WTC11 (cell line): ENCODE data around the gene BANF2. TPM values are rescaled to one million over a fixed set of nuclear protein-coding genes. Genes with fewer than 3 reads are reported as not detected.

Experiments
- ATAC-seq: fragments of 200-7000 bp; cut with Tn5 transposase; 2 replicates; pipeline ENCODE4 v1.10.0; 2021; ENCODE audit warnings: mild to moderate bottlenecking, moderate library complexity
- CTCF ChIA-PET: fragments of 300-600 bp; sonication (Branson Sonifier 250); formaldehyde crosslinking; loops from one replicate; lab custom pipeline; 2021; ENCODE audit warnings: antibody characterized with exemption; lab: Charles Lee
- POLR2A ChIA-PET: fragments of 350-600 bp; sonication (Branson Sonifier 250); formaldehyde crosslinking; loops from one replicate; lab custom pipeline; 2021; ENCODE audit warnings: antibody characterized with exemption; lab: Charles Lee
- DNase-seq: peaks from one replicate; pipeline ENCODE4 v3.0.0; 2021; ENCODE audit warnings: low spot score
- H3K27ac Mint-ChIP-seq: 2 replicates; pipeline ENCODE4 v1.8.0; 2021; ENCODE audit warnings: mixed read lengths
- H3K27me3 Mint-ChIP-seq: 2 replicates; pipeline ENCODE4 v1.8.0; 2021; ENCODE audit warnings: low read depth, mild to moderate bottlenecking, moderate library complexity, mixed read lengths
- H3K36me3 Mint-ChIP-seq: 2 replicates; pipeline ENCODE4 v1.8.0; 2021; ENCODE audit warnings: mixed read lengths
- H3K4me1 Mint-ChIP-seq: 2 replicates; pipeline ENCODE4 v1.8.0; 2022; ENCODE audit warnings: mixed read lengths
- H3K4me3 Mint-ChIP-seq: 2 replicates; pipeline ENCODE4 v1.8.0; 2021; ENCODE audit warnings: mild to moderate bottlenecking, moderate library complexity, mixed read lengths
- H3K9me3 Mint-ChIP-seq: 2 replicates; pipeline ENCODE4 v1.8.0; 2021; ENCODE audit warnings: mixed read lengths
- FOXK1 ChIP-seq: sonication (generic); formaldehyde crosslinking; IDR thresholded peaks from 2 replicates; pipeline ENCODE4 v1.8.0; 2022; ENCODE audit warnings: mild to moderate bottlenecking, moderate library complexity, missing genetic modification reagents
- FOXP1 ChIP-seq: sonication (generic); formaldehyde crosslinking; IDR thresholded peaks from 2 replicates; pipeline ENCODE4 v1.8.0; 2022; ENCODE audit warnings: missing genetic modification reagents, mild to moderate bottlenecking, moderate library complexity, borderline replicate concordance
- GABPB1 ChIP-seq: sonication (generic); formaldehyde crosslinking; IDR thresholded peaks from 2 replicates; pipeline ENCODE4 v1.8.1; 2023; ENCODE audit warnings: mild to moderate bottlenecking, missing genetic modification reagents
- MLX ChIP-seq: sonication (generic); formaldehyde crosslinking; IDR thresholded peaks from 2 replicates; pipeline ENCODE4 v1.8.1; 2023; ENCODE audit warnings: mild to moderate bottlenecking, missing genetic modification reagents, moderate library complexity
- MYBL2 ChIP-seq: sonication (generic); formaldehyde crosslinking; IDR thresholded peaks from 2 replicates; pipeline ENCODE4 v1.8.1; 2023; ENCODE audit warnings: mild to moderate bottlenecking, moderate library complexity, missing genetic modification reagents
- NR1H2 ChIP-seq: sonication (generic); formaldehyde crosslinking; IDR thresholded peaks from 2 replicates; pipeline ENCODE4 v1.9.0; 2021; ENCODE audit warnings: mild to moderate bottlenecking, moderate library complexity, missing genetic modification reagents
- NR2C2 ChIP-seq: sonication (generic); formaldehyde crosslinking; IDR thresholded peaks from 2 replicates; pipeline ENCODE4 v1.8.0; 2022; ENCODE audit warnings: mild to moderate bottlenecking, missing genetic modification reagents
- PRDM15 ChIP-seq: sonication (generic); formaldehyde crosslinking; IDR thresholded peaks from 2 replicates; pipeline ENCODE4 v1.8.0; 2022; ENCODE audit warnings: missing genetic modification reagents
- RORB ChIP-seq: fragments of 250-450 bp; sonication (Bioruptor Pico); IDR thresholded peaks from 2 replicates; pipeline ENCODE4 v1.9.0; 2021; ENCODE audit warnings: mild to moderate bottlenecking
- SMAD3 ChIP-seq: sonication (generic); formaldehyde crosslinking; IDR thresholded peaks from 2 replicates; pipeline ENCODE4 v1.8.0; 2022; ENCODE audit warnings: missing genetic modification reagents, mild to moderate bottlenecking, borderline replicate concordance
- SOX15 ChIP-seq: fragments of 250-450 bp; sonication (Bioruptor Pico); IDR thresholded peaks from 2 replicates; pipeline ENCODE4 v1.9.0; 2021; ENCODE audit warnings: mild to moderate bottlenecking
- STAT6 ChIP-seq: sonication (generic); formaldehyde crosslinking; conservative IDR thresholded peaks from 2 replicates; pipeline ENCODE4 v1.8.1; 2023; ENCODE audit warnings: mild to moderate bottlenecking, low read depth, missing genetic modification reagents, moderate library complexity
- TCF7 ChIP-seq: sonication (generic); formaldehyde crosslinking; IDR thresholded peaks from 2 replicates; pipeline ENCODE4 v1.8.0; 2022; ENCODE audit warnings: mild to moderate bottlenecking, low read depth, missing genetic modification reagents, moderate library complexity
- TEAD4 ChIP-seq: sonication (generic); formaldehyde crosslinking; IDR thresholded peaks from 2 replicates; pipeline ENCODE4 v1.8.0; 2022; ENCODE audit warnings: mild to moderate bottlenecking, missing genetic modification reagents
- USF1 ChIP-seq: sonication (generic); formaldehyde crosslinking; IDR thresholded peaks from 2 replicates; pipeline ENCODE4 v1.8.0; 2022; ENCODE audit warnings: mild to moderate bottlenecking, missing genetic modification reagents
- USF2 ChIP-seq: sonication (generic); formaldehyde crosslinking; IDR thresholded peaks from 2 replicates; pipeline ENCODE4 v1.8.1; 2023; ENCODE audit warnings: mild to moderate bottlenecking, missing genetic modification reagents, moderate library complexity
- ZMAT4 ChIP-seq: fragments of 250-450 bp; sonication (Bioruptor Pico); IDR thresholded peaks from 2 replicates; pipeline ENCODE4 v1.9.0; 2021; ENCODE audit warnings: mild to moderate bottlenecking
- ZNF416 ChIP-seq: fragments of 250-450 bp; sonication (Bioruptor Pico); IDR thresholded peaks from 2 replicates; pipeline ENCODE4 v1.9.0; 2021; ENCODE audit warnings: mild to moderate bottlenecking, inconsistent platforms
- ZSCAN18 ChIP-seq: fragments of 250-450 bp; sonication (Bioruptor Pico); IDR thresholded peaks from 2 replicates; pipeline ENCODE4 v2.1.2; 2022; ENCODE audit warnings: mild to moderate bottlenecking, moderate library complexity
- total RNA-seq: library from RNA; stranded (reverse); gene quantifications from 3 replicates; pipeline ENCODE4 v1.2.3, GENCODE V29; 2021

Gene BANF2
- total RNA-seq, 1 experiment from 2014 or later, result not detected

GRCh38 chr20:17683218-17684076 is 16.3 kb upstream of the BANF2 start:
- peaks cover 11% of the 10 kb centered on the region for H3K27me3 Mint-ChIP-seq
- ChIA-PET POLR2A (interaction anchor here (0.9 to 1.8 kb wide), 11 partner anchors 7 to 284 kb away, joined by 3 to 12 read pairs (median 5); partner anchors contain the start of gene DSTN), CTCF (interaction anchor here (0.6 to 3.5 kb wide), 59 partner anchors 9 to 1118 kb away, joined by 3 to 51 read pairs (median 6); partner anchors contain the start of genes BANF2, OVOL2 and ZNF133)
- DNase-seq, result no peak
- TF ChIP-seq FOXK1 (CRISPR knock-in tag) (no peak), SMAD3 (CRISPR knock-in tag) (no peak), SOX15 (CRISPR knock-in tag) (no peak), MLX (no peak), FOXP1 (no peak), ZSCAN18 (CRISPR knock-in tag) (no peak), ZMAT4 (no peak)
- TF ChIP-seq, all 79 proteins: peak for 0
- Mint-ChIP-seq H3K9me3 (peaks cover 12% of the 10 kb centered on the region), H3K27ac (no peak overlapping the region), H3K4me1 (peaks cover 32% of the 10 kb centered on the region), H3K4me3 (peak overlapping the region; percentile 80), H3K36me3 (peaks cover 9% of the 10 kb centered on the region; the same call in 1 of the 2 replicates)
- no peak for ATAC-seq

- peaks cover 24% of the 10 kb centered on the region for H3K4me1 Mint-ChIP-seq
- no peak overlapping the region for H3K4me3 Mint-ChIP-seq
- ATAC-seq, result no peak
- TF ChIP-seq PRDM15 (CRISPR knock-in tag) (no peak), GABPB1 (peak; percentile 87)
- POLR2A ChIA-PET, result no interaction called here
- H3K9me3 Mint-ChIP-seq, result peaks cover 12% of the 10 kb centered on the region
- no peak overlapping the region for H3K27ac Mint-ChIP-seq
- H3K27me3 Mint-ChIP-seq, result peaks cover 11% of the 10 kb centered on the region
- DNase-seq, result no peak
- CTCF ChIA-PET, result no interaction called here
- H3K36me3 Mint-ChIP-seq, result 0 out of 2 replicates have a peak, but pooled peaks cover 4% of the 10 kb centered on the region
These were observed 15.5 kb upstream of the BANF2 start for GRCh38 chr20:17684077-17684888.

GRCh38 chr20:17685168-17685567 is 14.6 kb upstream of the BANF2 start:
- Mint-ChIP-seq H3K36me3 (no peaks in the 10 kb centered on the region), H3K4me1 (peaks cover 15% of the 10 kb centered on the region), H3K27me3 (peaks cover 12% of the 10 kb centered on the region), H3K4me3 (no peak overlapping the region), H3K9me3 (peaks cover 14% of the 10 kb centered on the region), H3K27ac (no peak overlapping the region)
- no peak for ATAC-seq
- TF ChIP-seq NR2C2 (CRISPR knock-in tag) (no peak), RORB (CRISPR knock-in tag) (no peak), TEAD4 (CRISPR knock-in tag) (no peak), NR1H2 (CRISPR knock-in tag) (no peak), ZNF416 (CRISPR knock-in tag) (no peak), USF2 (CRISPR knock-in tag) (no peak), MYBL2 (no peak), TCF7 (CRISPR knock-in tag) (no peak), STAT6 (CRISPR knock-in tag) (no peak), USF1 (CRISPR knock-in tag) (no peak)
- ChIA-PET POLR2A (no interaction called here), CTCF (no interaction called here)
- no peak for DNase-seq
